Gastroesophageal sphincter (tissue), 2 donors: ENCODE measurements around the gene AURKA.

Experiments used
- EP300 ChIP-seq: sonication (generic); formaldehyde crosslinking; IDR thresholded peaks from one replicate; pipeline ENCODE4 v1.6.1; 2017; ENCODE audit warnings: antibody characterized with exemption, mild to moderate bottlenecking
- POLR2A ChIP-seq, 2 donors: fragments of 450-650 bp; IDR thresholded peaks; one replicate each; pipeline ENCODE4 v1.6.1; 2017; ENCODE audit warnings: antibody characterized with exemption in 2 of 2, mild to moderate bottlenecking in 2 of 2, moderate library complexity in 1 of 2

- TF ChIP-seq POLR2A (IDR thresholded peaks at IDR 0.05) (no peak), EP300 (no peak)
These were observed 23.5 kb downstream of the AURKA start for GRCh38 chr20:56368351-56369134.
